Cardiac ventricle fibroblast (primary cell): ENCODE measurements around the gene OR8I2. TPM values are rescaled to one million over a fixed set of nuclear protein-coding genes. Genes with fewer than 3 reads are reported as not detected.

Experiments used
- total RNA-seq: library from RNA; depleted of rRNA; stranded (reverse); fragments of >200 nt; gene quantifications from 2 replicates; pipeline ENCODE4 v1.2.3, GENCODE V29; 2015

OR8I2 gene
- not detected in 2 replicates for total RNA-seq

DNA sequence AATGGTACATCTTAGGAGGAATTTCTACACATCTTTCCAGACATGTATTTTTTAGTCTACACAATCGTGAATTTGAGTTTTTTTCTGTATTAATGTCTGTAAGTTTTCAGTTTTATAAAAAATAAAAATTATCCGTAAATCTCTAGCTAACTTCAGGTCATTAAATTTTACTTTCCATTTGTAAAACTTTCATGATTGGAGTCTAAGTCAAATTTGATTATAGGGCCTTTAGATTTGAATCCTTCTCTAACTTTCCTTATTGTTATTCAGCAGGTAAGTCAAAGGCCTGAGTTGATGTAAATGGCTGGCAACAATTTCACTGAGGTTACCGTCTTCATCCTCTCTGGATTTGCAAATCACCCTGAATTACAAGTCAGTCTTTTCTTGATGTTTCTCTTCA lies at the start of gene OR8I2:
OR8I2 (plus strand) TSS at position 301 of the 400 bp plus-strand sequence; CDS start at position 301, 0 bp downstream.

GRCh38 chr11:56103210-56103737 lies 10.2 kb downstream of the OR8I2 start, which contains the start of gene OR8H2:
TSS of gene OR8H2 (plus strand) at chr11:56103687. CDS start at chr11:56105043, 1,356 bp downstream.

DNA sequence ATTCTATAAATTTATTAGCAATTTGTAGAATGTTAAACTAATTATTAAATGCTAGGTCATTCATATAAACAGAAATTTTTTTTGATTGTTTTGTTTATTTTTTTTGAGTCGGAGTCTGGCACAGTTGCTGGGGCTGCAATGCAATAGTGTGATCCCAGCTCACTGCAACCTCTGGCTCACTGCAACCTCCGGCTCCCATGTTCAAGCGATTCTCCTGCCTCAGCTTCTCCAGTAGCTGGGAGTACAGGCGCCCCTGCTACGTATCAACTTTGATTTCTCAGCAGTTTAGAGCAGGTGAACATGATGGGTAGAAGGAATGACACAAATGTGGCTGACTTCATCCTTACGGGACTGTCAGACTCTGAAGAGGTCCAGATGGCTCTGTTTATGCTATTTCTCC lies 29.0 kb downstream of the OR8I2 start, which contains the start of gene OR8H3:
OR8H3 (plus strand) TSS at position 301 of the 400 bp plus-strand sequence; CDS start at position 301, 0 bp downstream.

GRCh38 chr11:56140151-56140661 lies 47.1 kb downstream of the OR8I2 start, which contains the start of gene OR8J3:
TSS of gene OR8J3 (minus strand) at chr11:56140201. CDS start at chr11:56137718, 2,483 bp downstream.

Other genes with a start within 250 kb of the OR8I2 start
- not detected in 2 replicates for gene TRIM51, start 210.0 kb upstream of the OR8I2 start, total RNA-seq
- not detected in 2 replicates for gene OR5W2, start 178.7 kb upstream of the OR8I2 start, total RNA-seq
- gene OR5I1, start 156.9 kb upstream of the OR8I2 start, total RNA-seq = not detected in 2 replicates
- gene OR10AG1, start 123.4 kb upstream of the OR8I2 start, total RNA-seq = not detected in 2 replicates
- gene OR5F1, start 98.7 kb upstream of the OR8I2 start, total RNA-seq = not detected in 2 replicates
- not detected in 2 replicates for gene OR5AS1, start 65.7 kb upstream of the OR8I2 start, total RNA-seq
- not detected in 2 replicates for gene OR8H2, start 10.4 kb downstream of the OR8I2 start, total RNA-seq
- gene OR8H3, start 29.1 kb downstream of the OR8I2 start, total RNA-seq = not detected in 2 replicates
- gene OR8J3, start 46.9 kb downstream of the OR8I2 start, total RNA-seq = not detected in 2 replicates
- gene OR8K5, start 67.0 kb downstream of the OR8I2 start, total RNA-seq = not detected in 2 replicates
- gene OR5J2, start 83.3 kb downstream of the OR8I2 start, total RNA-seq = not detected in 2 replicates
- not detected in 2 replicates for gene OR5T2, start 140.9 kb downstream of the OR8I2 start, total RNA-seq
- not detected in 2 replicates for gene OR5T3, start 158.9 kb downstream of the OR8I2 start, total RNA-seq
- not detected in 2 replicates for gene OR5T1, start 180.8 kb downstream of the OR8I2 start, total RNA-seq
- gene OR8H1, start 198.9 kb downstream of the OR8I2 start, total RNA-seq = not detected in 2 replicates
- not detected in 2 replicates for gene OR8K3, start 221.8 kb downstream of the OR8I2 start, total RNA-seq